CD4-positive, alpha-beta T cell treated with Interferon alpha-2 for 1 hour (primary cell): ENCODE results near the gene GSTO2.
"Not testable (repeated sequence)": the region's sequence is repeated elsewhere in the genome, so short reads cannot be mapped to it uniquely, and the experiment has no call there.

Experiments used
- DNase-seq, 2 donors: peaks; one replicate each; pipeline ENCODE4 v3.0.0-alpha.2; 2020 to 2022

The GSTO2 gene

DNA sequence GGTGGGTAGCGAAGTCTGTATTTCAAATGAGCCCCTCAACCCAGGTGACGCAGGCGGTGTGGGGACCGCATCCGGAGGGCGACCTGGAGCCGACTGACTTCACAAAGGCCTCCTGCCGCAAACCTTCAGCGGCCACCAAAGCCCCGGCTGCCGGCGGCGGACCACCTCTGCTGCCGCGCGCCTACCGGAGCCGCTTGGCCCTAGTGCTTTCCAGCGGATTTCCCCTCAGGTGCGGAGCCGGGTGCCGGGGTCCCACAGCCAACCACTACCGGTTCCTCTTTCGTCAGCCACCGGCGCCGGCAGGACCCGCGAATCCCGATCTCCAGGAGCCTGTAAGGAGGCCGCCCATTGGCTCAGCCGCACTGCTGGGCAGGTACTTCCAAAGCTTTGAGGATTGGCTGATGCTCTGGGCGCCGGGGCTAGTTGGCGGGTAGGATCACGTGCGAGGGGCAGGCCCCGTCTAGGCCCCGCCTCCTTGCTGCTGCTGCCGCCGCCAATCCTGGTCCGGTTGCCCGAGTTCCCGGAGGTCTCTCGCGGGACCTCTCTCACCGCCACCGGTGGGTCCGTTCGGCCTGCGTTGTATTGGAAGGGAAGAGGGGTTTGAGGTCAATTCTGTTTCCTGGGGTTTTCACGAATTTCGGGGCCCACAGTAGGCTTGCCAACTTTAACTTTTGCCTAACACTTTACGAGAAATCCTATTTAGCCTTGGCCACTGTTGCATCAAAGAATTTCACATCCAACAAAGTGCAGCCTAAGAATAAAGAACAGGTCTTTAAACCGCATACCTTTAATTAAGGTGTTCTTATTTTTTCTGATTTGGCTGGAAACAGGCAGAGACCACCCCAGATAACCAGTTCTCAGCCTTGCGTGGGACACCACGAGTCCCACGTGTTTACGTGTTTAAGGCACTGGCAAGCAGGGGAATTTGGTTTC lies at the start of gene GSTO2:
TSS of gene GSTO2 (plus strand) at position 472 of the 933 bp plus-strand sequence. CDS start 5,732 bp downstream, outside the sequence.
- peak; percentile 99 for DNase-seq

DNA sequence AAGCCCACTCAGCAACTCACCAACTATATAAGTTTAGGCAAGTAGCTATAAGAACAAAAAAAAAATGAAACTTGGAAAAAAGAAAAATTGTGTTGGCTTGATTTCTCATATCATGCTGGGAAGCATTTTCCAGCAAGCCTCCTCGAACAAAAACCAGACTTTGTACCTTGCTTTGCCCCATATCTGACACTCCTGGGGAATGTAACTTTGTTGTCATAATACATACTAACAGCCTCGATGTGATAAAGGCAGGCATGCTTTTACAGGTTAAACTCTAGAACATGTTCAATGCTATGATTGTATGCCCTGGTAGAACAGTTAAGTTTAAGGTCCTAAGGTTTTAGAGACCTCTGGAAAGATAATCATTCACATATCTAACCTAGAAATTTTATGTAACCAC lies 48.5 kb upstream of the GSTO2 start:
- DNase-seq = no peak

DNA sequence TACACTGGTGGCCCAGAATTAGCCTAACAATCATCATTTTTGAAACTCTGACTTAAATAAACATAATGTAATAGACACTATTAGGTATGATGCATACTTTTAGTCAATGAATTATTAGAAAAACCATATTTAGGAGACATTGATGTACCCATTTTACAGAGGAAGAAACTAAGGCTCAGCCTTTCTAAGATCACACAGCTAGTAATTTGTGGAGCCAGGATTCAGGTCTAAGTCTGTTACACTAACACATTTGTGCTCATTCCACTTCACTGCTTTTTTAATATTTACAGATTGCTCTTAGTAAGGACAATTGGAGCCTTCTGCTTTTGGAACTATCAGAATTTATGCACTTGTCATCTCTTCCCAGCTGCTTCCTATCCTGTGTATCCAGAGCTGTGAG lies 45.7 kb upstream of the GSTO2 start:
- no peak for DNase-seq

DNA sequence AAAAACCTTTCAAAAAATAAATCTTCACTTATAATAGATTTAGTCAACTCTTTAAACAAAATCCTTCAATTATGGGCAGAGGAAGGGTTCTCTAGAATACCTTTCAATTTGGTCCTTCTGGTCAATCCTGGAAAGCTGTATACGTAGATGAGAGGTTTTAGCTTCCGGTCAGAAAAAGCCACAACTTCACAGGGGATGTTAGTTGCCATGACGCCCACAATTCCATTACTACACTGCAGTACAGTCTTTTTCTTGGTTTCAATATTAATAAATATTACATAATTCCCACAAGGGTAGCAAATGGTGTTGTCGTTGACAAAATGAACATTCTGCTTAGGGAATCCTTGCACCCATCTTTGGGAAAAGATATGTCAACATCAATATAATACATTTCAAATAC lies 38.5 kb upstream of the GSTO2 start:
- no peak for DNase-seq

DNA sequence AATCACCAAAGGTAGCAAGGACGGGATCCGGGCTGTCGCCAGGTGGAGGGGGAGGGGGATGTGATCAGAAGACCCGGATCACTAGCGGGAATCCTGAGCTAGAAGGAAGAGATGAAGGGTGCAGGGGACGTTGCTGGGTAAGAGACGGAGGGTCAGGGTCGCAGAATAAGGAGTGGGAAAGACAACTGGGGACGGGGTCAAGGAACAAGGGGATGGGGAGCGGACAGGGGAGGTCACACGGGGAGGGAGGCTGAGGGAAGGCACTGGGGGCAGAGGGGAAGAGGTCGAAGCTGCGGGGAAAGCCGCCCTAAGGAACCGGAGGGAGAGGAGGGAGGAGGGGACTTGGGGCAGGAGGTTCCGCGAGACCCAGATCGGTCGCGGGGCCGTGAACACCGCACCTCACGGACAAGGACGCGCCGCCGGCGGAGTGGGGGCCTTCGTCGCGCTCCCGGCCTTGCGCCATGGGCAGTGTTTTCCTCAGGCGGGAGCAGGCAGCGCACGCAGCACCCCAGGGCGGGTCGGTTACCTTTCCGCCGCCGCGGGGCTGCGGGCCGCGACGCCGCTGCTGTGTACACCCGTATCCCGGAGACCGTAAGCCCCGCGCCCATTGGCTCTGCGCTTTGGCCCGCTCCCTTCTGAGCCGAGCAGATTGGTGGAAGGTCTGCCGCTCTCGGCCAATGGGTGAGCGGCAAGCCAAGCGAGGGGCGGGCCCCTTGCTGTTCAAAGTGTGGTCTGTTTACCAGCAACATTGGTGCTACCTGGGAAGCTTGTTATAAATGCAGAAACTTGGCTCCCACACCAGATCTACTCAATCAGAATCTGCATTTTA lies 37.0 kb upstream of the GSTO2 start, which contains the start of gene CFAP43:
TSS of gene CFAP43 (minus strand) at position 581 of the 829 bp plus-strand sequence. CDS start at position 463, 118 bp downstream.
- peak; percentile 98 to 99 for DNase-seq

DNA sequence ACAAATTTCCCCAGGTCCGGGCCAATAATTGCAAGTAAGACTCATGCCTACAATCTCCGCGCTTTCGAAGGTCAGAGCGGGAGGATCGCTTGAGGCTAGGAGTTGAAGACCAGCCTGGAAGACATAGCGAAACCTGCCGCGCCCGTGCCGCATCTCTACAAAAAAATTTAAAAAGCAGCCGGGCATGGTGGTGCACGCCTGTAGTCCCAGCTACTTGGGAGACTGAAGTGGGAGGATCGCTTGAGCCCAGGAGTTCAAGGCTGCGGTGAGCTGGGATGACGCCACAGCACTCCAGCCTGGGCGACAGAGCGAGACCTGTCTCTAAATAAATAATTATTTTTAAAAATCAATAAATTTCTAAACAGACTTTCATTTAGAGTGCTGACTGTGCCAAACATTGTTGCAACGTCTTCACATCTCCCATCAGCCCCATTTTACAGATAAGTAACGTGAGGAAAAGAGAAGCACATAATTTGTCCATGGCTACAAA lies 36.3 kb upstream of the GSTO2 start:
- DNase-seq = no peak

DNA sequence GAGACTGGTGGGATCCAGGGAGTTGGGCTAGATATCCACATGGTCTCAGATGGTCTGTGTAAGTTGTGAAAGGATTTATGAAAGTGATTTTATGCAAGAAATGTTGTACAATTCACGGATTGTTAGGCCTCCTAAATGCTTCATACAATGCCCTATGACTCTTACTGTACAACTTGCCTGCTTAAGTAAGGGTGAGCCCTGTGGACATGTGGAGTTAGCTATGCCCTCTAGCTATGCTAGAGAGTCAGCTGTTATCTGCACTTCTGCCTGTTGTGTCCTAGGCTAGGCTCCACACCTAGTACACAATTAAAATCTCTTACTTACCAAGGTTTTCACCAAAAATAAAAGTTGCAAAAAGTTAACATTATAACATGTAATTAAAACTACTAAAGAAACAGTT lies 35.2 kb upstream of the GSTO2 start:
- DNase-seq = no peak

DNA sequence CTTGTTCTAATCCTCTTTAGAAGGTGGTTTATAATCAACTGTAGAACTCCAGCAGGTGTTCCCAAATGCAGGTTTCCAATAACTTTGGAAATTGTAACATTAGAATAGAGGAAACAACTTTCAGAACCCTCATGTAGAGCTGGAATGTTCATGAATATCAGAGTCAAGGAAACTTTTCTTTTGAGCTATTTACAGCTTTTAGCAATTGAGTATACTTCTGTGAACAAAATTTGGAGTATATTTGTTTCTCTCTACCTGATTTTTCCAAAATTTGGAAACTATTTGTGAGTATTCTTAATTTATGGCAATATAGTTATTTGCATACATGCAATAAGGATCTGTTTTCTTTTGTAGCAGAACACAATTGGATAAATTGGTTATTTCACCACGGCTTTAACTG lies 34.0 kb upstream of the GSTO2 start:
- no peak for DNase-seq

DNA sequence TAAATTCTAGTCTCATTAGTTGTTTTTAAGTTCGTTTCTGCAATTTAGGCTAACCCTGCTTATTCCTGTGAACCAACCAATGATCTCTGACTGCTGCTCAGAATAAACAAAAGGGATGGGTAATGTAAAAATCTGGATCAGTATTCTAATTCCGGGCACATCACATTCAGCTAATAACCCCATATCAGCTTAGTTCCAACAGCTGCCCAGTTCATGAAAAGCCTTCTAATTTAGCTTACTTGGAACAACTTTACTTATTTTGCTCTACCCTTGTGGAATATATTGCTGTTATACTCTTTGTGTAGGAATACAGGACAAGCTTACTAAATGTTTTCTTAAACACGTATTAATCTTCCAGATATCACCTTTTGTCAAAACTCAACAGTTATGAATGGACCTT lies 33.2 kb upstream of the GSTO2 start:
- no peak for DNase-seq

DNA sequence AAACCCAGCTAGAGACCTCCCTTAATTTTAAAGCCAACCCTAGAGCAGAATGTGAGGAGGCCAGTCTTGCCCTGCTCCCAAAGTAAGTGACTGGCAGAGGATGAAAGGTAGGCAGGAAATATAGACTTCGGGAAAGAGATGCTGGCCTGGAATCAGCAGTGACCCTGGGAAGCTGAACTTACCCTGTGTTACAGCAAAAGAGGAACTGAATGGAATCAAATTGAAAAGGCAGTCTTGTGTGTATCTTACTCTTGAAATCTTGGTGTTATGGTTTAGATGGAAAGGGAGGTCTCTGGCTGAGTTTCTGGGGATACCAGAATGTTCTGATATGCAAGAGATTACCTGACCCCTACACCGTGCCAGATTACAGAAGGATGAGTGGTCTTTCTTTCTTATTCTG lies 28.9 kb upstream of the GSTO2 start:
- DNase-seq = no peak

DNA sequence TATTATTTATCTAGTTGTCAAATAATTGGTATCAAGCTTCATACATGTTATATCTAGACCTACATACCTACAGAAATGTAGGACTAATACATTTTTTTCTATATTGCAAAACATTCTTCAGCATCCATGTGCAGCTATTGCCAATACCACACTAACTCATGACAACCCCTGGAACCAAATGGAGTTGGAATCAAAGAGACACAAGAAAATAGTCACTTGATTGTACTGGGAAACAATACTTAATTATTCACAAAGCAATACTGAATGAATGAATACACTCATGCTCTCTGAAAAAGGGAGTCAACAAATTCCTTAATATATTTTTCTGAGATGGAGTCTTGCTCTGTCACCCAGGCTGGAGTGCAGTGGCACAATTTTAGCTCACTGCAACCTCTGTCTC lies 26.4 kb upstream of the GSTO2 start:
- no peak for DNase-seq

DNA sequence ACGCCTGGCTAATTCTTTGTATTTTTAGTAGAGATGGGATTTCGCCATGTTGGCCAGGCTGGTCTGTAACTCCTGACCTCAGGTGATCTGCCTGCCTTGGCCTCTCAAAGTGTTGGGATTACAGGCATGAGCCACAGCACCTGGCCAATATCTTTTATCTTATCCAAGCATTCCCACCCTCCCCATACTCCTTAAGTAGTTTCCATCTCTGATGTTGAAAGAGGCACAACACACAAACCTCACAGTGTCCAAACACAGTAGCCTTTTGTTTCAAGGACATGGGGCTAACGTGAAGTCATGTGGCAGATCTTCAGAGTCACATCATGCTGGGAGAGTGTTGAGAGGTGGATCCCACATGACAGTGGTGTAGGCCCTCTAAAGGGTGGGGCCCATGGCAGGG lies 26.0 kb upstream of the GSTO2 start:
- not testable (repeated sequence) for DNase-seq

DNA sequence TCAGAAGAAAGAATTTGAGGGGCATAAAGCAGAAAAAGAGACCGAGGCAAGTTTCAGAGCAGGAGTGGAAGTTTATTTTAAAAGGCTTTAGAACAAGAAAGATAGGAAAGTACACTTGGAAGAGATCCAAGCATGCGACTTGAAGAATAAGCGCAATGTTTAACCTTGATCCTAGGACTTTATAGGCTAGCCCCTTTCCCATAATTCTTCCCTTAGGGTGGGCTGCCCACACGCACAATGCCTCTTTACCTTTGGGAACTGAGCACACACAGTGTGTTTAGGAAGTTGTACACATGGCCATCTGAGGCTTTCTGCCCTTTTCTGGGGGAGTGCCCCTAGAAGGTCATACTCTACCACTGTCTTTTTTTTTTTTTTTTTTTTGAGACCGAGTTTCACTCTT lies 25.5 kb upstream of the GSTO2 start:
- no peak for DNase-seq

DNA sequence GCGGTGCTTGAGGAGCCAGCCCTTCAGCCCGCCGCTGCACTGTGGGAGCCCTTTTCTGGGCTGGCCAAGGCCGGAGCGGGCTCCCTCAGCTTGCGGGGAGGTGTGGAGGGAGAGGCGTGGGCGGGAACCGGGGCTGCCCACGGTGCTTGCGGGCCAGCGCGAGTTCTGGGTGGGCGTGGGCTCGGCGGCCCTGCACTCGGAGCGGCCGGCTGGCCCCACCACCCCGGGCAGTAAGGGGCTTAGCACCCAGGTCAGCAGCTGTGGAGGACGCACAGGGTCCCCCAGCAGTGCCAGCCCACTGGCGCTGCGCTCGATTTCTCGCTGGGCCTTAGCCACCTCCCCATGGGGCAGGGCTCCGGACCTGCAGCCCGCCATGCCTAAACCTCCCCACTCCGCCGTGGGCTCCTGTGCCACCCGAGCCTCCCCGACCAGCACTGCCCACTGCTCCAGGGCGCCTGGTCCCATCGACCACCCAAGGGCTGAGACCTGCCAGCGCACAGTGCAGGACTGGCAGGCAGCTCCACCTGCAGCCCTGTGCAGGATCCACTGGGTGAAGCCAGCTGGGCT lies 23.8 kb upstream of the GSTO2 start:
- DNase-seq = no peak

DNA sequence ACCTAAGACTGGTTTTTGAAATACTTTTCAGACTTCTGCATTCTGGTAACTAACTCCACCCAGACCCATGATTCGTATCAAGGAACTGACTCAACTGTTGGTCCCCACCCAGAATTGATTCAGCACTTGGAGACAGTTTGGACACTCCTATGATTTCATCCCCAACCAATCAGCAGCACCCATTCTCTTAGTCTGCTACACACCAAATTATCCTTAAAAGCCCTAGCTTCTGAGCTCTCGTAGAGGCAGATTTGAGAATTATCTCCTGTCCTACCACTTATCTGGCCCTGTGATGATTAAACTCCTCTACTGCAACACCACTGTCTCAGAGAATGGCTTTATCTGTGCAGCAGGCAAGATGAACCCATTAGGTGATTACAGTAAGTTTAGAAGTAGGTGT lies 22.0 kb upstream of the GSTO2 start:
- DNase-seq = peak; percentile 26 to 70

DNA sequence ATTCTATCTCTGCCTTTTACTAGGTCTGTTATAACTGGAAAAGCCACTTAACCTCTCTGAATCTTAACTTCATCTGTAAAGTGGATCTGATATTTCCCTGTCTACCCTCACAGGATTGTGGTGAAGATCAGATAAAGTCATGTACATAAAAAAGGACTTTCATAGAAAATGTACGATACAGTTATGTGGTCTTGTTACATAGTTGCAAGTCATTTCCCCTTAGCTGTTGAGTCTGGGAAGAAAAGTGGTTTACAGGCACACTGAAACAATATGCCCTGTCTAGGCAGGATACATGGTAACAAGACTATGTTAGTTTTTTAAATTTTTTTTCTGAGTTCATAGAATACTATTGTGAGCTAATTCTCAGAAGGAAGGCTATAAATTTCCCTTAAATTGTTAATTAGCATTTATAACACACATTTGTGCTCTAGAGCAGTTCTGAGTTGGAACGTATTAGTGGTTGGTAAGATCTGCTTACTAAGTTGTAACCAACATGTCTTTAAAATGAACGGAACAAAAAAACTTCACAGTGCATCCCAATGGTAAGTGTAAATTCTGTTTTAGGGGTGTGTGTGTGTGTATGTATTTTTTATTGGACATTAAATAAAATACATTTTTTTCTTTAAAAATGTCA lies 21.4 kb upstream of the GSTO2 start:
- DNase-seq = no peak

DNA sequence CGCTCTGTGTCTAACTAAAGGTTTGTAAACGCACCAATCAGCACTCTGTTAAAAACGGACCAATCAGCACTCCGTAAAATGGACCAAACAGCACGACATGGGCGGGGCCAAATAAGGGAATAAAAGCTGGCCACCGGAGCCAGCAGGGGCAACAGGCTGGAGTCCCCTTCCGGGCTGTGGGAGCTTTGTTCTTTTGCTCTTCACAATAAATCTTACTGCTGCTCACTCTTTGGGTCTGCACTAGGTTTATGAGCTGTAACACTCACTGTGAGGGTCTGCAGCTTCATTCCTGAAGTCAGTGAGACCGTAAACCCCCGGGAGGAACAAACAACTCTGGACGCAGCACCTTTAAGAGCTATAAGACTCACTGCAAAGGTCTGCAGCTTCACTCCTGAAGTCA lies 20.1 kb upstream of the GSTO2 start:
- not testable (repeated sequence) for DNase-seq

DNA sequence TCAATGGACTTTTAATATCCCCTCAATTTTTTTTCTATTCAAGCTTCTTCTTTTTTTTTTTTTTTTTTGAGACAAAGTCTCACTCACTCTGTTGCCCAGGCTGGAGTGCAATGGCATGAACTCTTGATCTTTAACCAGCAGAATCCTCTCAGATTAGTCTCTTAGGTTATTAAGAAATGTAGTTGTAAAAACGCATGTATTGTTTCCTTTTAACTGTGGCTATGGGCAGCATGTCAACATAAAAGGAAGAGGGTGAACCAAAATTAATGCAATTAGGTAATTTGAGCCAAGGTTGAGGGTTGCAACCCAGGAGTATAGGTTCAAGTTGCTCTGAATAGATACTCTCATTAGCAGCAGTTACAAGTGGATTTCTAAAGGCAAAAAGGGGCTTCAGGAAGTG lies 18.6 kb upstream of the GSTO2 start:
- no peak for DNase-seq

DNA sequence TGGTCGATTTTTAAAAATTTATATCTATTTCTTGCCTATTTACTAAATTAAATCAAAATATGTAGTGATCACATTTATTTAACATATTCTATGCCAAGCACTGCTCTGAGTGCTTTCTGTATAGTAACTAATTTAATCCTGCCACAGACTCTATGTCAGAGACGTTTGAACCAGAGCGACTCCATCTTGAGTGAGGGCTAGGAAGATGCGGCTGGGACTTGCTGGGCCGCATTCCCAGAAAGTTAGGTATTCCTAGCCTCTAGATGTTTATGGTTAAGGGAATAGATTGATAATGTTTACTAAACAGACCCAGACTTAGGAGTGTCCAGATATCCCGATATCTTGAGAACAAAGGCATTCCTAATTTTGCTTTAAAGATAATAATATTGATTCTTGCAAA lies 17.5 kb upstream of the GSTO2 start:
- no peak for DNase-seq

DNA sequence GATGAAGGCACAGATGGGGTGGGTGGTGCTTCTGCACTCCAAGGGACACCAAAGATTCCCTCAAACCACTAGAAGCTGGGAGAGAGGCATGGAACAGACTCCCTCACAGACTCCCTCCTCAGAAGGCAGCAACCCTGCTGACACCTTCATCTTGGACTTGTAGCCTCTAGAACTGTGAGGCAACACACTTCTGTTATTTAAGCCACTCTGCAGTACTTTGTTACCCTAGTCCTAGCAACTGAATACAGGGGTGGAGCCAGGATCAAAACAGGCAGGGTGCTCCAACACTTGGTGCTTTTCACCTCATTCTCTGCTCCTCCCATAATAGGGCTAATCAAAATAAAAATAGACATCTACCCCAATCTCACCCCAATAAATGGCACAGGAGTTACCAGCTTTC lies 16.6 kb upstream of the GSTO2 start:
- DNase-seq = no peak

DNA sequence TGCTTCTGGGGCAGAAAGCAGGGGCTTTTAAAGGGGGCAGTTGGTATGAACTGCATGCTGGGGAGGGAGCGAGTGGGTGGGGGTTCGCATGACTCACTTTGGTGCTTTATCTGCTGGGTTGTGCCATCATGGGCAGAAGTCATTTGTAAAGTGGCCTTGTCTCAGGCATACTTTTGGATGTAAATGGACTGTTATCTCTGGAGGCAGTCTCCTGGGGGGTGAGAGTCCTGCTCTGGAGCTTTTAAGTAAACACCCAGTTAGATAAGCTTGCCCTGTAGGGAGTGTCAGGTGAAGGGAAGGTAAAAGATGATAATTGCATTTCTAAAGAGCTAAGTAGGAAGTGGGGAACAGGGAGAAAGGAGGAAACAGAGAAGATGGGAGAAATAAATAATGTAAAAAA lies 15.9 kb upstream of the GSTO2 start:
- no peak for DNase-seq

DNA sequence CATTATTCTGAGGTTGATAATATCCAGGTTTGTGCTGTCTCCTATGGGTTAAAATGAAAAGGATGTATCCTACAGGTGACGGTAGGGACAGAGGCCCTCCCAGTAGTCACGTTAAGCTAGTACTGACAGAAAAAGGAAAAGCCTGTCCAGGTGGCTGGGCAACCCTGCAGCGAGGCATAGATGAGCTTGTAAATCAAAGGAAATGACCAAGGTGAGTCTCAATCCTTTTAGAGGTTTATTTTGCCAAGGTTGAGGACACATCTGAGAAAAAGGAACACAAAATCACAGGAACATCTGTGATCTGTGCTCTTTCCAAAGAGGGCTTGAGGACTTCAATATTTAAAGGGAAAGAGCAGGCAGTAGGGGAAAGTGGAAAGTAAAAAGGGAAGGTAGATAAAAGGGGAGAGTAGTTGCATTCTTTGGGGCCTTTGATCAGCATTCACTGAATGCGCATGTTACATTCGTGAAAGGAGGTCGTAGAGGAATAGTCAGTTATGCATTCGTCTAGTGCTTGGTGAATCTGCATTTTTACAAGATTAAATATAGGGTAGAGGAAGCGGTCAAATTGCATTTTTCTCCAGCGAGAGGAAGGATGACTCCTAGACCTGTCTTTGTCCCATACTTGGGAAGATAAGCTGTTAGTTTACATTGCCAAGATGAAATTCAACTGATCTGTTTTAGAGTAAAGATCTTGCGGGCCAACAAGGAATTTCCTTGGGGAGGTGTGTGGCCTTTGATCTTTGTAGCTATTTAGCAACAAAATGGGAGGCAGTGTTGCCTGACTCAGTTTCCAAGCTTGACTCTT lies 15.2 kb upstream of the GSTO2 start:
- no peak for DNase-seq
